ENCODE results near the gene IGSF23.

Gene IGSF23

GRCh38 chr19:44613295-44614178, at the start of gene IGSF23:
TSS of gene IGSF23 (plus strand) at chr19:44613563. CDS start at chr19:44613646, 83 bp downstream.
- DNase-seq: no peak

- no peak for DNase-seq
Measured at GRCh38 chr19:44566984-44567383, 46.4 kb upstream of the IGSF23 start.

GRCh38 chr19:44567745-44568144, 45.6 kb upstream of the IGSF23 start:
- DNase-seq: no peak

- DNase-seq: no peak
Measured at GRCh38 chr19:44570603-44570983, 42.8 kb upstream of the IGSF23 start.

- peak; percentile 76 for DNase-seq
Measured at GRCh38 chr19:44570984-44571684, 42.2 kb upstream of the IGSF23 start.

GRCh38 chr19:44571830-44572580, 41.4 kb upstream of the IGSF23 start:
- no peak for DNase-seq

GRCh38 chr19:44572581-44572900, 40.8 kb upstream of the IGSF23 start:
- DNase-seq: no peak

- DNase-seq: no peak
Measured at GRCh38 chr19:44573183-44573582, 40.2 kb upstream of the IGSF23 start.

- no peak for DNase-seq
Measured at GRCh38 chr19:44573627-44574026, 39.7 kb upstream of the IGSF23 start.

GRCh38 chr19:44574186-44574950, 39.0 kb upstream of the IGSF23 start:
- DNase-seq: no peak

GRCh38 chr19:44575116-44575700, 38.2 kb upstream of the IGSF23 start:
- DNase-seq: no peak

GRCh38 chr19:44576843-44577565, 36.4 kb upstream of the IGSF23 start:
- DNase-seq: peak; percentile 23

GRCh38 chr19:44577566-44577874, 35.8 kb upstream of the IGSF23 start:
- no peak for DNase-seq

GRCh38 chr19:44579663-44580365, 33.5 kb upstream of the IGSF23 start:
- no peak for DNase-seq

- no peak for DNase-seq
Measured at GRCh38 chr19:44580366-44580895, 32.9 kb upstream of the IGSF23 start.

- DNase-seq: no peak
Measured at GRCh38 chr19:44581288-44581687, 32.1 kb upstream of the IGSF23 start.

GRCh38 chr19:44582581-44583265, 30.6 kb upstream of the IGSF23 start:
- peak; percentile 35 for DNase-seq

- DNase-seq: no peak
Measured at GRCh38 chr19:44585371-44586133, 27.8 kb upstream of the IGSF23 start.

GRCh38 chr19:44587963-44588770, 25.2 kb upstream of the IGSF23 start:
- peak; percentile 34 for DNase-seq

All from activated CD4-positive, alpha-beta T cell treated with anti-CD3 and anti-CD28 coated beads, Interleukin-2, Interleukin-6, amounts not matched to agents 100 ng/mL and 50 ng/mL, durations not matched to agents 16 hours and 8 hours (primary cell).